CD4-positive, alpha-beta T cell treated with Interferon alpha-2 for 1 hour (primary cell): ENCODE measurements around the gene INO80B.
"Not testable (repeated sequence)": the region's sequence is repeated elsewhere in the genome, so short reads cannot be mapped to it uniquely, and the experiment has no call there.

Experiments
- DNase-seq, 2 donors: peaks; one replicate each; pipeline ENCODE4 v3.0.0-alpha.2; 2020 to 2022

Gene INO80B

GRCh38 chr2:74426181-74426758 is 28.6 kb upstream of the INO80B start:
- no peak for DNase-seq

GRCh38 chr2:74427551-74427950 is 27.3 kb upstream of the INO80B start:
- DNase-seq: no peak

GRCh38 chr2:74428675-74429074 is 26.2 kb upstream of the INO80B start:
- no peak for DNase-seq

- DNase-seq: no peak
Measured at GRCh38 chr2:74429487-74430451, 25.1 kb upstream of the INO80B start.

- DNase-seq: no peak
Measured at GRCh38 chr2:74430502-74430901, 24.4 kb upstream of the INO80B start.

- DNase-seq: no peak
Measured at GRCh38 chr2:74436111-74436805, 18.6 kb upstream of the INO80B start.

- DNase-seq: no peak
Measured at GRCh38 chr2:74436848-74437695, 17.8 kb upstream of the INO80B start.

GRCh38 chr2:74438248-74438647 is 16.6 kb upstream of the INO80B start:
- DNase-seq: no peak

- DNase-seq: no peak
Measured at GRCh38 chr2:74439373-74439772, 15.5 kb upstream of the INO80B start.

- DNase-seq: no peak
Measured at GRCh38 chr2:74439803-74440377, 15.0 kb upstream of the INO80B start.

GRCh38 chr2:74440378-74441169 is 14.3 kb upstream of the INO80B start:
- DNase-seq: peak; percentile 51 to 60

- no peak for DNase-seq
Measured at GRCh38 chr2:74441170-74441689, 13.7 kb upstream of the INO80B start.

GRCh38 chr2:74441690-74442482 is 13.0 kb upstream of the INO80B start, which contains the start of gene RTKN:
RTKN (minus strand) TSS chr2:74441937; CDS start chr2:74441816, 121 bp downstream.
- DNase-seq: peak; percentile 31 to 45

- not testable (repeated sequence) for DNase-seq
Measured at GRCh38 chr2:74442483-74443297, 12.2 kb upstream of the INO80B start.

- no peak for DNase-seq
Measured at GRCh38 chr2:74444498-74445318, 10.2 kb upstream of the INO80B start.

- DNase-seq: no peak
Measured at GRCh38 chr2:74447230-74447999, 7.5 kb upstream of the INO80B start.

- no peak for DNase-seq
Measured at GRCh38 chr2:74448771-74449170, 6.1 kb upstream of the INO80B start.
